Urothelium cell line (cell line): ENCODE data around the gene FGF8.
"Not testable (repeated sequence)": the region's sequence is repeated elsewhere in the genome, so short reads cannot be mapped to it uniquely, and the experiment has no call there.

Experiments used
- DNase-seq: peaks from one replicate; pipeline ENCODE4 v3.0.0; 2011; ENCODE audit warnings: low spot score, mixed read lengths
- FAIRE-seq: peaks from 2 replicates; lab custom pipeline; 2011; peaks lifted over from hg19 to GRCh38; lab: Jason Lieb, UNC

Gene FGF8, protein sequence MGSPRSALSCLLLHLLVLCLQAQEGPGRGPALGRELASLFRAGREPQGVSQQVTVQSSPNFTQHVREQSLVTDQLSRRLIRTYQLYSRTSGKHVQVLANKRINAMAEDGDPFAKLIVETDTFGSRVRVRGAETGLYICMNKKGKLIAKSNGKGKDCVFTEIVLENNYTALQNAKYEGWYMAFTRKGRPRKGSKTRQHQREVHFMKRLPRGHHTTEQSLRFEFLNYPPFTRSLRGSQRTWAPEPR

DNA sequence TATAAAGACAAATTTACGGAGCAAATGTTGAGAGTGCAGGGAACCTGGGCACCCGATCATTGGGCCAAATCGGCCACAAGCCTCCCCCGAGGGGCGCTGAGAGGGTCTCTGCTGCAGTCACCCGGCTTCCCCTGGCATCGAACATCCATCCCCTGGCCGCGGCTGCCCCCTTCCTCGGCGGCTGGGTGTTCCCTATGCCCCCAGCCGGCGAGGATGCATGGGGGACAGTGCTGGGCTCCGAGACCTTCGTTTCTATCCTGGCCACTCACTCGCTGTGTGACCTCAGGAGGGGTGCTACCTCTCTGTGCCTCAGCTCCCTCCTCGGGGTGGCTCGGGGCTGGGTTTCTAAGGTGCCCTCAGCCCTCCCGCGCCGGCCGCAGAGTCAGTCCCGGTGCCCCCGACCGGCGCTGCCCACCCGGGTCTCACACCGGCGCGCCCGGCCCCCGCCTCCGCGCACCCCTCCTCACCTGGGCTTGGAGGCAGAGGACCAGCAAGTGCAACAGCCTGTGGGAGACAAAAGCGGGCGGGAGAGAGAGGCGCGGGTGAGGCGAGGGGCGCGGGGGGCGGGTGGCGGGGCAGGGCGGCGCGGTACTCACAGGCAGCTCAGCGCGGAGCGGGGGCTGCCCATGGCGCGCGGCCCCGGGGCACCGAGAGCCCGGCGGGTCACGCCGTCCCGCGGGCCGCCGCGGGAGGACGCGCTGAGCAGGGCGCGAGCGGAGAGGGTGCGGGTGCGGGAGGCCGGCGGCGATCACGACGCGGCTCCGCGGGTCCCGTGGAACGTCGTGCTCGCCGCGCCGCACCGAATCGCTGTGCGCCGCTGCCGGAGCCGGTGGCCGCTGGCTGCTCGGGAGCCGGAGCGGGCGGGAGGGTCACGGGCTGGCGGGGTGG lies at the start of gene FGF8:
Gene FGF8, minus strand, starts transcription at position 842 of the 888 bp plus-strand sequence. Its CDS starts 214 bp downstream, at position 628.
- DNase-seq (no peak), FAIRE-seq (no peak)

DNA sequence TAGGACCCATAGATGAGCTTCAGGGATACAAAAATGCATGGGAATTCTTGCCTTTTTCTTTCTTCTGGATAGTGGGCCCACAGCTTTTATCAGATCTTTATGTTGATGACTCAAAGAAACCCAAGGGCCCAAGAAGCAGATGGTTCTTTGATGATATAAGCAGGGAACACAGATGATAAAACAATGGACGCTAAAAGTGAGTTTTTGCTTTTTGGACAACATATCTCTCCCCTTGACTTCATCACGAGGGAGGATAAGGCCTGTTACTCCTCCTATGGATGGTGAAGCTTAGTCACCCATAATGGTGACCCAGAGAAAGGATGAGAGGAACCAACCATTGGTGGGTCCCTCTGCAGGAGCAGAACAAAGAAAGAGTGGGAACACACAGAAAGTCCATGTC lies 48.8 kb upstream of the FGF8 start:
- DNase-seq (no peak), FAIRE-seq (no peak)

- FAIRE-seq (no peak), DNase-seq (peak; percentile 41)
Measured at GRCh38 chr10:101818872-101819633, 43.1 kb upstream of the FGF8 start.

DNA sequence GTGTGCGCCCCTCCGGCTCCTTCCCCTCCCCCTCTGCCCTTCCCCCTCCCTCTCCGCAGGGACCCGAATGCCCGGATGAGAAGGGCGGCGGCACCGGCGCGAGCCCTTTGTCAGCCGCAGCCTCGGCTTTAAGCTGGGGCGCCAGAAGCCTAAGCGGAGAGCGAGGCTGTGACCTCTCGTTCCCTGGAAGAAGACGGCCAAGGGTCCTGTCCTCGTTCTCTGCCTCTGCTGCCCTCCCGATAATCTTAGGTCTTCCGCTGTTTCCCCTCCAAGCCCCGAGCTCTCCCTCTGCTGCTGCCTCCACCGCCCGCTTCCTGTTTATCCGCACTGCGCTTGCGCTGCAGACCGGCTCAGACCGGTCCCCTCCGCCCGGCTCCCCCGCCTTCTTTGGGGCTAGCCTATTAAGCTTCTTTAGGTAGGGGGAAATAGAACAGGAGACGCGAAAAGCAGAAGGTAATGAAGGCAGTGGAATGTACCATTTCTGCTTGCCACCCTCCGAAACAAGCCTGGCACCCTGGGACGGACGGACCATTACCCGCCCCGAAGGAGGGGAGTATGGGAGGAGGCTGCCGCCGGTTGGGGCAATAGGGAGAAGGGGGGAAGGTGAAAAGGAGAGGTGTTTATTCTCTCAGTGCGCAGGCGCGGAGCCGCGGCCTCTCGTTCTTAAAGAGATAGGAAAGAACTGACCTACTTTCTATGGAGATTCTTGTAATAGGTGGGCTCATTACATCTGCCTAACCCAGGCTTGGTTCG lies 42.4 kb upstream of the FGF8 start, which contains the start of gene OGA:
Gene OGA, minus strand, starts transcription at position 326 of the 753 bp plus-strand sequence. CDS start 422 bp downstream, outside the sequence.
- FAIRE-seq (peak; percentile 71), DNase-seq (peak; percentile 98)

GRCh38 chr10:101817337-101818118 lies 41.6 kb upstream of the FGF8 start:
- FAIRE-seq (no peak), DNase-seq (peak; percentile 76)

DNA sequence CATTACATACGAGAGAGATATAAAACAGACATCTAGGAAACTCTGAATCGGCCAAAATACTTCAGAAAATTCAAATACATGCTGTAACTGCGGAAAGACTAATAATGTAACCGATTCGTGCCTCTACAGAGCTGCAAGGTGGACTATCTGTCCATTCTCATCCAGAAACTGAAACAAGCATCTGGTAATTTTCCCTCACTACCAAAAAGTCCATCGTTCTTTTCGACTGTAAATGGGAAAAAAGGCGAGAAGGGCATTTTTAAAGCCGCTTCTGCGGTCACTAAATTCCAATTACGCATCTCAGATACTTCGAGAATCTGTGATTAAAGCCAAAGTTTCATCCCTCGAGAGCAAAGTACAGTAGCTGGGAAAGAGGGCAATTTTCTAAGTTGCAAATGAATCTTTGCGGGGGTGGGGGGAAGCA lies 41.0 kb upstream of the FGF8 start:
- FAIRE-seq, result no peak

DNA sequence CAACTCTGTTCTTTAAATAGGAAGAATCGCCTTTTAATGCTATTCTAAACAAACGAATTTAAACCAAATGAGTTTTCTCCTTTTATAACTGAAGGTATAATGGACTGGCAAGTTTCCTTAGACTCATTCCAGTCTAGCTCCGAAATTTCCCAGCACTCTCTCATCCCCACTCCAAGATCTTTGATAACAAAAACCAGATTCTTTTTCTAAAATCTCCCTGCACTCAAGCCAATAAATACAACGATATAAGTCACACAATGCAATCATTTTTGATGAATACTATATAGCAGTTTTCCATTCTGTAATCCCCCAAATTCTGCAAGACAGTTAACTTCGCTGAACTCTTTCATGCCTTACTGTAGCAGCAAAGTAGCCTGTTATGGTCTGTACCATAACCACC lies 40.5 kb upstream of the FGF8 start:
- no peak for FAIRE-seq
- no peak for DNase-seq

More for the DNA sequence above, 41.0 kb upstream of the FGF8 start:
- no peak for DNase-seq

DNA sequence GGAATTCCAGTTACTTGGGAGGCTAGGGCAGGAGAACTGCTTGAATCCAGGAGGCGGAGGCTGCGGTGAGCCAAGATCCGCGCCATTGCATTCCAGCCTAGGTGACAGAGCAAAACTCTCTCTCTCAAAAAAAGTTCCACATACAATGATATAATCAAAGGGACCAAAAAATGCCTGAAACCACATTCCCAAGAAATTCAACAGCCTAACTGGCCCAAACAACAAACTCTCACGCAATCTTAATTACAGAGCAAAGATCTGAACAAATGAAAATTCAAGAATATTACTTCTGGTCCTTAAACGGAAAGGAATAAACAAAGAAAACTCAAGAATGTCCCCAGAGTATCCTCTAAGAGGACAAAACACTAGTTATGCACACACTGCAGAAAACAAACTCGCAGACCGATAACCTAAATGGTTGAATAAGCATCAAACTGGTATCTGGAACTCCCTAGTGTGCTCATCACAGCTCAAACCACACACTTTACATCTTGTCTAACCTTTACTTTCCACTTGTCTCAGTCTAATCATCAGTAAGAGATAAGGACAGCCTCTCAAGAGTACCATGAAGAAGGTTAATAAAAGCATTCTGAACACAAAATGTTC lies 38.7 kb upstream of the FGF8 start:
- DNase-seq, result no peak
- no peak for FAIRE-seq

GRCh38 chr10:101812606-101813005 lies 36.7 kb upstream of the FGF8 start:
- DNase-seq, result no peak

GRCh38 chr10:101807158-101807557 lies 31.2 kb upstream of the FGF8 start:
- no peak for DNase-seq
- FAIRE-seq, result no peak

More at GRCh38 chr10:101812606-101813005, 36.7 kb upstream of the FGF8 start:
- FAIRE-seq, result no peak

- DNase-seq (no peak), FAIRE-seq (no peak)
Measured at GRCh38 chr10:101803511-101803910, 27.6 kb upstream of the FGF8 start.

DNA sequence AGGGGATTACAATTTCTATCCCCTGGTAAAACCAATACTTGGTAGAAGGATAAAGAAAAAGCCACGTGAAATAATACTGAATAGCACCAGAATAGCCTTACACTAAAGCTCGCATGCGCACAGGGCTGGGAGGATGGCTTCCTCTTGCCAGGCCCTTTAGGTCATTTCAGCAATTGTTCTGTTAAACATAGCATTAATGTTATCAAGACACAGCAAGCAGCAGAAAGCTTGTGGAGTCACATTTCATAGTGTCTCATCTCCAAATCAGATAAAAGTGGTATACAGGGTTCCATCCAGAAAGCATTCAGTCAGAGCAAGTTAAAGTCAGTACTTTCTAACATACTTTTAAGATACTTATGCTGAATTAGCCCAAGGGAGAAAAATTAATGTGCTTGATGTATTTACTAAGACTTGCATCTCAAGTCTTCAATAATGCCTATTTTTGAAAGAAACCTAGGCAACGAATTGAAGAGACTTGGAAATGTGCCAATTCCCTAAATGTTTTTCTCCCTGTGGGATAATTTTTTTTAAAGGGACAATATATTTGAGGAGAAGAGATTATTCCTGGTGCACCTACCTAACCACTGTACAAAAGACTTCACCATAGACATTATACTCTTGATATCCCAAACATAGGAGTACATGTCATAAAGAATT lies 21.6 kb upstream of the FGF8 start:
- no peak for FAIRE-seq
- no peak for DNase-seq

DNA sequence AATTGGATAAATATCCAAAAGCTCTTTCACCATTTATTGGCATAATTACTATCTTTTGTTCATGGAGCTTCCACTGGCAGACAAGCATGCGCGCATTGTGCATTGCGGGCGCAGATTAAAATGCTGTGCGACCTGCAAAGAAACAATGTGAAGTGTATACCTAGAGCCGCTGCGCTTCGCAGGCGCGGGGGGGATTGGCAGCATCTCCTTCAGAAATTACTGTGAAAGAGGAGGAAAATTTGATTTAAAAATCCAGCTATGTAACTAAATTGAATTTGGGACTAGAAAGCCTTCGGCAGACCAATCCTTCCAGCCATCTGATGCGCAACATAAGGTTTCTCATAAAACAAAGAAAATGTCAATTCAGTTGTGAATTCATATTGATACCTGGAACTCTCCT lies 17.6 kb upstream of the FGF8 start:
- FAIRE-seq (no peak), DNase-seq (no peak)

DNA sequence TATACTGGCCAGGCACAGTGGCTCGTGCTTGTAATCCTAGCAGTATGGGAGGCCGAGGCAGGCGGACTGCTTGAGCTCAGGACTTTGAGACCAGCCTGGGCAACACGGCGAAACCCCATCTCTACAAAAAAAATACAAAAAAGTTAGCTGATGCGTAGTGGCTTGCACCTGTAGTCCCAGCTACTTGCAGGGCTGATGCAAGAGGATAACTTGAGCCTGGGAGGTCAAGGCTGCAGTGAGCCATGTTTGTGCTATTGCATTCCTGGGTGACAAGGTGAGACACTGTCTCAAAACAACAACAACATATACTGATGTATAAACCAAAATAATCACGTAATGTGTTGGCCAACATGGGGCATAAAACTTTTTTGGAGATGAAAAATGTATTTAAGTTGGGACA lies 13.8 kb upstream of the FGF8 start:
- DNase-seq, result no peak
- FAIRE-seq, result no peak

DNA sequence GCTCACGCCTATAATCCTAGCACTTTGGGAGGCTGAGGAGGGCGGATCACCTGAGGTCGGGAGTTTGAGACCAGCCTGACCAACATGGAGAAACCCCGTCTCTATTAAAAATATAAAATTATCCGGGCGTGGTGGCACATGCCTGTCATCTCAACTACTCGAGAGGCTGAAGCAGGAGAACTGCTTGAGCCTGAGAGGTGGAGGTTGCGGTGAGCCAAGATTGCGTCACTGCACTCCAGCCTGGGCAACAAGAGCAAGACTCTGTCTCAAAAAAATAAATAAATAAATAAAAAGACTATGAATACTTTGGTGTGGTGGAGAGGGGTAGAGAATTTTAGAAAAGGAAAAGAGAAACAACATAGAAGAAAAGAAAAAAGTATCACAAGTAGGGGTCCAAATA lies 13.3 kb upstream of the FGF8 start:
- not testable (repeated sequence) for DNase-seq, FAIRE-seq

DNA sequence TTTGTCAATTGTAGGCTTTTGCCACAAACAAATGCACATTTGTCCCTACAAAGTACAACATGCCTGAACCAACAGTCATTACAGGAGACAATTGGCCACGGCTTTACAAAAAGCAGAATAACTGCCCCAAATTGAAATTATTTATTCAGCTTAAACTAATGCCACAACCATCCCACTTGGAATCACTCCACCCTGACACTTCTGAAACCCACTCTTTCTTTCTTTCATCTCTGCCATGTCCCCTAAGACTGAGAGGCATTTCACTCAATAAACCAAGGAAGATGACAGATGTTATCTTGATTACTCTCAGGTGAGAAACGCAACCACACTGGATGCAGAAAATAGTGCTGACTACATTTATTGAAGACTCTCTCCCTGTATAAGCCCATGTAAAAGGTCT lies 9.9 kb upstream of the FGF8 start:
- no peak for DNase-seq
- FAIRE-seq, result no peak

GRCh38 chr10:101784558-101784957 lies 8.6 kb upstream of the FGF8 start:
- no peak for DNase-seq
- no peak for FAIRE-seq

- DNase-seq, result peak; percentile 19
- FAIRE-seq, result no peak
Measured at GRCh38 chr10:101783736-101784118, 7.8 kb upstream of the FGF8 start.
